ENCODE measurements around the gene AMER2.
"Not testable (repeated sequence)": the region's sequence is repeated elsewhere in the genome, so short reads cannot be mapped to it uniquely, and the experiment has no call there.

The AMER2 gene

DNA sequence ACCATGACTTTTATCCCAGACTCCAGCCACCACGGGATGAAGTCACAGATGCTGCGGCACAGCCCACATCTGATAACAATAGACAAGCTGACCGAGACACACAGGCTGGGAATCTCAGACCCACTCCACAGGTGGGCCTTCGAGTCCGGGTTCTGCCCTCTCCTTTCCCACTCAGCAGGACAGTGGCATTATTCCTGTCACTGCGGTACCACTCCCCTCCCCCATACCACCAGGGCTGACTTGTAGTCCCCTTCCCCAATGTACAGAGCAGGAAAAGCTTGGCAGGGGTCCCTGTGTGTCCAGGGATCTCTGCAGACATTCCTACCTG lies 179 bp upstream of the AMER2 start:
- Histone ChIP-seq H3K4me3 (ENCODE audit: low read depth in 1 of 2, low read length in 2 of 2) (no peak overlapping the region), H3K4me1 (ENCODE audit: control insufficient read depth in 1 of 2, insufficient read depth in 2 of 2, low read length in 2 of 2) (peaks cover 0 to 9% of the 10 kb centered on the region in 2 donors), H3K27ac (ENCODE audit: low read depth, low read length) (no peak overlapping the region), H3K9ac (ENCODE audit: low read depth in 1 of 2, low read length in 2 of 2) (no peak overlapping the region), H3K36me3 (ENCODE audit: control insufficient read depth in 1 of 2, insufficient read depth in 2 of 2, low read length in 2 of 2) (no peaks in the 10 kb centered on the region), H3K27me3 (ENCODE audit: control insufficient read depth in 1 of 2, insufficient read depth in 2 of 2, low read length in 2 of 2) (peaks cover 33 to 43% of the 10 kb centered on the region in 2 donors), H3K9me3 (ENCODE audit: control insufficient read depth in 1 of 2, low read length in 2 of 2) (no peaks in the 10 kb centered on the region)

DNA sequence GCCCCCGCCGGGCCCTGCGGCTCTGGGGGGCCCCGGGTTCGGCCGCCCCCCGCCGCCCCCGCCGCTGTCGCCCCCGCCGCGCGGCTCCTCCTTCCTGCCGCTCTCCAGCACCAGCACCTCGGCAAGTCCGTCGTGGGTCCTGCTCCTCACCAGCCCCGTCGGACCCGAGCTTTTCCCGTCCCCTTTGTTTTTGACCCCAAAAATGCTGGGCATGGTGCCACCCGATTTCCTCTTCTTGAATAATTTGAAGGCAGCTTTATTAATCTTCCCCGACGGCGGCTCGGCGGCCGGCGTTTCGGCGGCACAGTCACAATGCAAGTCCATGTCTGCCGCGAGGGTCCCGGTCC lies 945 bp downstream of the AMER2 start:
- Histone ChIP-seq H3K36me3 (ENCODE audit: control insufficient read depth in 1 of 2, insufficient read depth in 2 of 2, low read length in 2 of 2) (no peaks in the 10 kb centered on the region), H3K9ac (ENCODE audit: low read depth in 1 of 2, low read length in 2 of 2) (no peak overlapping the region), H3K4me3 (ENCODE audit: low read depth in 1 of 2, low read length in 2 of 2) (no peak overlapping the region), H3K9me3 (ENCODE audit: control insufficient read depth in 1 of 2, low read length in 2 of 2) (no peaks in the 10 kb centered on the region), H3K4me1 (ENCODE audit: control insufficient read depth in 1 of 2, insufficient read depth in 2 of 2, low read length in 2 of 2) (peaks cover 0 to 9% of the 10 kb centered on the region in 2 donors), H3K27ac (ENCODE audit: low read depth, low read length) (no peak overlapping the region), H3K27me3 (ENCODE audit: control insufficient read depth in 1 of 2, insufficient read depth in 2 of 2, low read length in 2 of 2) (peaks cover 33 to 43% of the 10 kb centered on the region in 2 donors)

DNA sequence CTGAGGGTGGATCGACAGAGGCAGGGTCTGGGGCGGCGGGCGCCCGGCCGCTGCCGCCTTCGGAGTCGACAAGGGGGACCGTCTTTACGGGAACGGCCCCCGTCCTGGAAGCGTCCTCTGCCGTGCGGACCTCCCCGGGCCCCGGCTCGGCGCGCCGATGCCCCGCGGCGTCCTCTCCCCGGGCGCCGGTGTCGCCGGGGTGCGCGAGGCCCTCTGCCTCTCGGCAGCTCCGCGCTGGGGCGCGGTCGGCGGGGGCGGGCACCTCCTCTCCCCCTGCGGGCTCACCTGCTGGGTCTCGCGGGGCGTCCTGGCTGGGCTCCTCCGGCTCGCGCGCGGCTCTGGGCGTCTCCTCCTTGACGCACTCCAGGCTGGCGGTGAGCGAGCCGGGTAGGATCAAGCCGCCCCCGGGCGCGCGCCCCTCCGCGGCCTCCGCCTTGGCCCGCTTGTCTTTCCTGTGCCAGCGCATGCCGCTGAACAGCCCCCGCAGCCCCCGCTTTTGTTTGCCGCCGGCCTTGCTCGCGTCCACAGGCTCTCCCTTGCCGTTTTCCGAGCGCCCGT lies 1.5 kb downstream of the AMER2 start:
- H3K27me3 ChIP-seq (ENCODE audit: control insufficient read depth in 1 of 2, insufficient read depth in 2 of 2, low read length in 2 of 2) = peaks cover 33 to 45% of the 10 kb centered on the region in 2 donors

DNA sequence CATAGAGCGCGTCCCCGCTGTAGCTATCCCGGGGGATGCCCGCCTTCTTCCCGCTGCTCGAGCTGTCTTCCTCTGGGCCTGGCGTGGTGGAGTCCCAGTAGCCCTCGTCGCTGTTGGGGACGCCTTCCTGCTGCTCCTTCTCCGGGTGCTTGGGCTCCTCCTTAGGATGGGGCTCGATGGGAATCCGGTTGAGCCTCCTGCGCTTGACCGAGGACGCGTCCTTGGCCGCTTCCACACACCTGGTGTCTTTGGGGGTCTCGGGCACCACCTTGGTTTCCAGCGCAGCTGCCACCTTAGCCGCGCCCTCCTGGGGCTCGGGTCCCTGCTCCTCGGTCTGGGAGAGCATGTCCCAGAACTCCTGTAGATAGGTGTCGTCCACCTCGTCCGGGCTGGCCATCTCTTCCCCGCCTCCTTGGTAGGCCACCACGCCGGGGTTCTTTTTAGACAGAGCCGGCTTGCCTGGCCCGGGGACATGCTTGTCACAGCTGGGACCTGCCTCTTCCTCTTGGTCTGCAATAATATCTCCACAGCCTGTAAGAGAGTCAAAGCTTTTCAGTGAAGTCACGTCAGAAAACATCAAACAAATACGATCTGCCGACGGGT lies 2.0 kb downstream of the AMER2 start:
- Histone ChIP-seq H3K36me3 (ENCODE audit: control insufficient read depth in 1 of 2, insufficient read depth in 2 of 2, low read length in 2 of 2) (no peaks in the 10 kb centered on the region), H3K4me3 (ENCODE audit: low read depth in 1 of 2, low read length in 2 of 2) (no peak overlapping the region), H3K9me3 (ENCODE audit: control insufficient read depth in 1 of 2, low read length in 2 of 2) (no peaks in the 10 kb centered on the region), H3K27ac (ENCODE audit: low read depth, low read length) (no peak overlapping the region), H3K27me3 (ENCODE audit: control insufficient read depth in 1 of 2, insufficient read depth in 2 of 2, low read length in 2 of 2) (peaks cover 27 to 42% of the 10 kb centered on the region in 2 donors), H3K9ac (ENCODE audit: low read depth in 1 of 2, low read length in 2 of 2) (no peak overlapping the region), H3K4me1 (ENCODE audit: control insufficient read depth in 1 of 2, insufficient read depth in 2 of 2, low read length in 2 of 2) (peaks cover 0 to 9% of the 10 kb centered on the region in 2 donors)

More for the DNA sequence above, 1.5 kb downstream of the AMER2 start:
- Histone ChIP-seq H3K4me1 (ENCODE audit: control insufficient read depth in 1 of 2, insufficient read depth in 2 of 2, low read length in 2 of 2) (peaks cover 0 to 9% of the 10 kb centered on the region in 2 donors), H3K9me3 (ENCODE audit: control insufficient read depth in 1 of 2, low read length in 2 of 2) (no peaks in the 10 kb centered on the region), H3K4me3 (ENCODE audit: low read depth in 1 of 2, low read length in 2 of 2) (no peak overlapping the region), H3K9ac (ENCODE audit: low read depth in 1 of 2, low read length in 2 of 2) (no peak overlapping the region), H3K36me3 (ENCODE audit: control insufficient read depth in 1 of 2, insufficient read depth in 2 of 2, low read length in 2 of 2) (no peaks in the 10 kb centered on the region), H3K27ac (ENCODE audit: low read depth, low read length) (no peak overlapping the region)

- H3K4me3 ChIP-seq (ENCODE audit: low read depth in 1 of 2, low read length in 2 of 2) = no peak overlapping the region
- no peak overlapping the region for H3K27ac ChIP-seq (ENCODE audit: low read depth, low read length)
- H3K27me3 ChIP-seq (ENCODE audit: control insufficient read depth in 1 of 2, insufficient read depth in 2 of 2, low read length in 2 of 2) = peaks cover 25 to 41% of the 10 kb centered on the region in 2 donors
- H3K9me3 ChIP-seq (ENCODE audit: control insufficient read depth in 1 of 2, low read length in 2 of 2) = no peaks in the 10 kb centered on the region
- no peak overlapping the region for H3K9ac ChIP-seq (ENCODE audit: low read depth in 1 of 2, low read length in 2 of 2)
- peaks cover 0 to 9% of the 10 kb centered on the region in 2 donors for H3K4me1 ChIP-seq (ENCODE audit: control insufficient read depth in 1 of 2, insufficient read depth in 2 of 2, low read length in 2 of 2)
- no peaks in the 10 kb centered on the region for H3K36me3 ChIP-seq (ENCODE audit: control insufficient read depth in 1 of 2, insufficient read depth in 2 of 2, low read length in 2 of 2)
Observed at GRCh38 chr13:25169356-25169755, 2.7 kb downstream of the AMER2 start.

DNA sequence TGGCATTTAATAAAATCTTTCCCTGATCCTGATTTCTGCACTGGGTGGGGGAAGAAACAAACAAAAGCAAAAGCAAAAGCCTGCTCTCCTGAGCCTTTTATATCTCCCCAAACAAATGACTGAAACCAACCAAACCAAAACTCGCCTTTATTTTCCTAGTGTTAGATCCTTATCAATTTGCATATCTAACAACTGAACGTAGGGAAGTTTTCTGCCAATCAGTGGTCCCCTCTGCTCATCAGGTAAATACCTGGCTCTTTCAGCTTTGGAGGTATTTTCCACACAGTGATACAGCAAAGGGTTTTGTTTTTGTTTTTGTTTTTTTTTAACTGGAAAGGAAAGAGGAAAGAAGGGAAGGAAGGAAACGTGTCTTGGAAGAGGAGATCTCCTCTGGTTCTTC lies 3.3 kb downstream of the AMER2 start:
- no peak overlapping the region for H3K27ac ChIP-seq (ENCODE audit: low read depth, low read length)
- peaks cover 25 to 41% of the 10 kb centered on the region in 2 donors for H3K27me3 ChIP-seq (ENCODE audit: control insufficient read depth in 1 of 2, insufficient read depth in 2 of 2, low read length in 2 of 2)
- H3K9me3 ChIP-seq (ENCODE audit: control insufficient read depth in 1 of 2, low read length in 2 of 2) = no peaks in the 10 kb centered on the region
- no peak overlapping the region for H3K4me3 ChIP-seq (ENCODE audit: low read depth in 1 of 2, low read length in 2 of 2)
- no peaks in the 10 kb centered on the region for H3K36me3 ChIP-seq (ENCODE audit: control insufficient read depth in 1 of 2, insufficient read depth in 2 of 2, low read length in 2 of 2)
- no peak overlapping the region for H3K9ac ChIP-seq (ENCODE audit: low read depth in 1 of 2, low read length in 2 of 2)
- H3K4me1 ChIP-seq (ENCODE audit: control insufficient read depth in 1 of 2, insufficient read depth in 2 of 2, low read length in 2 of 2) = peaks cover 0 to 9% of the 10 kb centered on the region in 2 donors

DNA sequence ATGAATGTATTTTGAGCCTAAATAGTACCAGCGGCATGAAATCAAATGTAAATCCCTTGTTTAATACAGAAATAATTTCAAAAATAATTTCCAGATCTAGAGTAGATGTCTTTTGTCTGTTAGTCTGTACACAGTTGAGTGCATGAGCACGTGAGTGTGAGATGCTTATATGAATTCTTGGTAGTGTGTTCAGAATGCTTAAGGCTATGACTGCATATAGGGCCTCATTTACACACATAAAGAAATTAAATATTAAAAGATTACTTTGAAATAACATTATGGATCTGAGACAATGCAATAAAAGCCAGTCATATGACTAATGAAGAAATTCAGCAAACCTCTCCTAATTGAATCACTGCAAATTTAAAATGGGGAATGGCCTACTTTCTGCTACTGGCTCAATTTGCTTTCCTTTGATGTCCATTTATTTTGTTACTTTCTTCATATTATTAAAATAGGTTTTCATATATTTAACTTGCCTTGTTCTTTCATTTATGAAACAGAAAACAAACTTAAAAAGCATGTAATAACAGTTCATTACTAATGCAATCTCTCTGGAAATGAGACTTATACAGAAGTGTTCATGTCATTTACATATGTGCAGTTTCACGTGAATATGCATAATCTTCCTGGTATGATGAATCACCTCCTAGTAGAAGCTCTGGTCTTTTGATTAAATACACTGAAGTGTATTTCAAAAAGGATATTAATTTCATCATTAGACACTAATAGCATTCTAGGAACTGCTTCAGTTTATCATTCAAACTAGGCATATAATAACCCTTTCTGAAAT lies 4.5 kb downstream of the AMER2 start:
- H3K4me1 ChIP-seq (ENCODE audit: control insufficient read depth in 1 of 2, insufficient read depth in 2 of 2, low read length in 2 of 2) = peaks cover 0 to 9% of the 10 kb centered on the region in 2 donors
- no peaks in the 10 kb centered on the region for H3K36me3 ChIP-seq (ENCODE audit: control insufficient read depth in 1 of 2, insufficient read depth in 2 of 2, low read length in 2 of 2)
- H3K27ac ChIP-seq (ENCODE audit: low read depth, low read length) = no peak overlapping the region
- H3K27me3 ChIP-seq (ENCODE audit: control insufficient read depth in 1 of 2, insufficient read depth in 2 of 2, low read length in 2 of 2) = peaks cover 19 to 34% of the 10 kb centered on the region in 2 donors
- H3K4me3 ChIP-seq (ENCODE audit: low read depth in 1 of 2, low read length in 2 of 2) = no peak overlapping the region
- H3K9me3 ChIP-seq (ENCODE audit: control insufficient read depth in 1 of 2, low read length in 2 of 2) = no peaks in the 10 kb centered on the region
- H3K9ac ChIP-seq (ENCODE audit: low read depth in 1 of 2, low read length in 2 of 2) = no peak overlapping the region

DNA sequence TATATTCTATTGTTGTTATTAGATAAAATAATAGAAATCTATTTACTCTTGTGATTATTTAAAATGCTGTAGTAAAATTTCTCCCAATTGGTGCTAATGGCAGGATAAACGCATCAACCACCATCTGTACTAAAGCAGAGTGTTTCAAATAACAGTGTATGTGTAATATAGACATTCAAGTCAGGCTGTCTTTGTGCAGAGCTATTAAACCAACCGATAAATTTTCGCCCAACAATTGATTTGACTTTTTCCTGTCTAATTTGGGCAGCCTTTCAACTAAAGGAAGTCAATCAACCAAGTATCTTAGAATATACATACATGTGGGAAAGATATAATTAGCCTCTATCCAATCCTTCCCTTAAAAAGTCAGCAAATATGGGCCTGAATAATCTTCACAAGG lies 5.8 kb downstream of the AMER2 start:
- Histone ChIP-seq H3K9me3 (ENCODE audit: control insufficient read depth in 1 of 2, low read length in 2 of 2) (no peaks in the 10 kb centered on the region), H3K4me3 (ENCODE audit: low read depth in 1 of 2, low read length in 2 of 2) (no peak overlapping the region), H3K27ac (ENCODE audit: low read depth, low read length) (no peak overlapping the region), H3K27me3 (ENCODE audit: control insufficient read depth in 1 of 2, insufficient read depth in 2 of 2, low read length in 2 of 2) (peaks cover 7 to 22% of the 10 kb centered on the region in 2 donors), H3K36me3 (ENCODE audit: control insufficient read depth in 1 of 2, insufficient read depth in 2 of 2, low read length in 2 of 2) (no peaks in the 10 kb centered on the region), H3K9ac (ENCODE audit: low read depth in 1 of 2, low read length in 2 of 2) (no peak overlapping the region), H3K4me1 (ENCODE audit: control insufficient read depth in 1 of 2, insufficient read depth in 2 of 2, low read length in 2 of 2) (no peaks in the 10 kb centered on the region)

- no peaks in the 10 kb centered on the region for H3K9me3 ChIP-seq (ENCODE audit: control insufficient read depth in 1 of 2, low read length in 2 of 2)
- H3K27ac ChIP-seq (ENCODE audit: low read depth, low read length) = no peak overlapping the region
- no peak overlapping the region for H3K4me3 ChIP-seq (ENCODE audit: low read depth in 1 of 2, low read length in 2 of 2)
- H3K9ac ChIP-seq (ENCODE audit: low read depth in 1 of 2, low read length in 2 of 2) = no peak overlapping the region
- H3K27me3 ChIP-seq (ENCODE audit: control insufficient read depth in 1 of 2, insufficient read depth in 2 of 2, low read length in 2 of 2) = peaks cover 6 to 22% of the 10 kb centered on the region in 2 donors
- H3K36me3 ChIP-seq (ENCODE audit: control insufficient read depth in 1 of 2, insufficient read depth in 2 of 2, low read length in 2 of 2) = no peaks in the 10 kb centered on the region
- H3K4me1 ChIP-seq (ENCODE audit: control insufficient read depth in 1 of 2, insufficient read depth in 2 of 2, low read length in 2 of 2) = no peaks in the 10 kb centered on the region
Observed at GRCh38 chr13:25165663-25166062, 6.4 kb downstream of the AMER2 start.

- not testable (repeated sequence) for H3K4me3 ChIP-seq (ENCODE audit: low read depth in 1 of 2, low read length in 2 of 2)
Observed at GRCh38 chr13:25165163-25165562, 6.9 kb downstream of the AMER2 start.

More at GRCh38 chr13:25165163-25165562, 6.9 kb downstream of the AMER2 start:
- H3K36me3 ChIP-seq (ENCODE audit: control insufficient read depth in 1 of 2, insufficient read depth in 2 of 2, low read length in 2 of 2); H3K9ac ChIP-seq (ENCODE audit: low read depth in 1 of 2, low read length in 2 of 2); H3K9me3 ChIP-seq (ENCODE audit: control insufficient read depth in 1 of 2, low read length in 2 of 2); H3K4me1 ChIP-seq (ENCODE audit: control insufficient read depth in 1 of 2, insufficient read depth in 2 of 2, low read length in 2 of 2); H3K27ac ChIP-seq (ENCODE audit: low read depth, low read length): not testable (repeated sequence)
- H3K27me3 ChIP-seq (ENCODE audit: control insufficient read depth in 1 of 2, insufficient read depth in 2 of 2, low read length in 2 of 2) = peaks cover 6 to 18% of the 10 kb centered on the region in 2 donors

Measured in duodenal mucosa (tissue), 2 donors.